PFSK-1 (cell line): Measurements from ENCODE around the gene ZCCHC17.

ENCODE experiments used
- FOXP2 ChIP-seq: optimal IDR thresholded peaks from 2 replicates; pipeline ENCODE3; 2011; ENCODE audit warnings: borderline replicate concordance, control low read depth, inconsistent platforms; ENCODE audit not compliant: insufficient read depth; ENCODE audit errors: extremely low read length, extremely low read depth
- POLR2AphosphoS5 ChIP-seq: IDR thresholded peaks from 2 replicates; pipeline ENCODE4 v1.6.1; 2012; ENCODE audit warnings: low read depth, mild to moderate bottlenecking, control low read depth, low read length, moderate library complexity
- SIN3A ChIP-seq: IDR thresholded peaks from 2 replicates; pipeline ENCODE4 v1.6.1; 2012; ENCODE audit warnings: mild to moderate bottlenecking, low read length, moderate library complexity, borderline replicate concordance; ENCODE audit not compliant: insufficient read depth
- TAF1 ChIP-seq: IDR thresholded peaks from 2 replicates; pipeline ENCODE4 v1.6.1; 2012; ENCODE audit warnings: low read length, control low read depth, borderline replicate concordance; ENCODE audit not compliant: insufficient read depth
- TF ChIP-seq, protein P1 (sequence below), 2 experiments: IDR thresholded peaks; 2 replicates each; pipeline versions ENCODE4 v1.6.1 to v1.8.0; 2011 to 2012; ENCODE audit warnings: low read depth in 2 of 2, low read length in 2 of 2, control low read depth in 1 of 2, inconsistent platforms in 1 of 2, mild to moderate bottlenecking in 1 of 2, moderate library complexity in 1 of 2; ENCODE audit not compliant: insufficient read depth in 1 of 2

DNA sequence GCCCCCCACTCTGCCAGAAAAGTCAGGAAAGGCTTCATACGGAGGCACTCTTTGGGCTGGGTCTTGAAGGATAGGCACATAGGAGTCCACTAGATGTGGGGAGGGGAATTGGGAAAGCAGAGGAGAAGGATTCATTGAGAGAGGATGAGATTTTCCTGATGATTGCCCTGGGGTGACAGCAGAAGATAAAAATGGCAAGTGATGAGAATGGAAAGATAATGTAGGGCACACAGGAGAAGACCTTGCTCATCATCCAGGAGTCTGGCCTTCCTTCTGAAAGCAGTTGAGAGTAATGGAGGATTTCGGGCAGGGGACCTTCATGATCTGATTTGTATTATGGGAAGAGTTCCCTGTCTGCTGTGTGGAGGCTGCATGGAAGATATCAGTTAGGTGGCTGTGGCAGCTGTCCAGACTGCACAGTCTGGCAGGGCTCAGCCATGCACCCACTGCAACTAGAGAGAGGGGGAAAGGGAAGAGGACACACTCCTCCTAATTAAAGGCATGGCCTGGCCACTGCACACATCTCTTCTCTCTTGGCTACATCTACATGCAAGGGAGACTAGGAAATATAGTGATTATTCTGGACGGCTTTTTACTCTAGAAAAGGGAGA is 85.7 kb downstream of the ZCCHC17 start:
- TF ChIP-seq TAF1 = no peak
- TF ChIP-seq SIN3A = no peak
- TF ChIP-seq POLR2AphosphoS5 = no peak
- no peak for TF ChIP-seq FOXP2
- TF ChIP-seq, protein P1, sequence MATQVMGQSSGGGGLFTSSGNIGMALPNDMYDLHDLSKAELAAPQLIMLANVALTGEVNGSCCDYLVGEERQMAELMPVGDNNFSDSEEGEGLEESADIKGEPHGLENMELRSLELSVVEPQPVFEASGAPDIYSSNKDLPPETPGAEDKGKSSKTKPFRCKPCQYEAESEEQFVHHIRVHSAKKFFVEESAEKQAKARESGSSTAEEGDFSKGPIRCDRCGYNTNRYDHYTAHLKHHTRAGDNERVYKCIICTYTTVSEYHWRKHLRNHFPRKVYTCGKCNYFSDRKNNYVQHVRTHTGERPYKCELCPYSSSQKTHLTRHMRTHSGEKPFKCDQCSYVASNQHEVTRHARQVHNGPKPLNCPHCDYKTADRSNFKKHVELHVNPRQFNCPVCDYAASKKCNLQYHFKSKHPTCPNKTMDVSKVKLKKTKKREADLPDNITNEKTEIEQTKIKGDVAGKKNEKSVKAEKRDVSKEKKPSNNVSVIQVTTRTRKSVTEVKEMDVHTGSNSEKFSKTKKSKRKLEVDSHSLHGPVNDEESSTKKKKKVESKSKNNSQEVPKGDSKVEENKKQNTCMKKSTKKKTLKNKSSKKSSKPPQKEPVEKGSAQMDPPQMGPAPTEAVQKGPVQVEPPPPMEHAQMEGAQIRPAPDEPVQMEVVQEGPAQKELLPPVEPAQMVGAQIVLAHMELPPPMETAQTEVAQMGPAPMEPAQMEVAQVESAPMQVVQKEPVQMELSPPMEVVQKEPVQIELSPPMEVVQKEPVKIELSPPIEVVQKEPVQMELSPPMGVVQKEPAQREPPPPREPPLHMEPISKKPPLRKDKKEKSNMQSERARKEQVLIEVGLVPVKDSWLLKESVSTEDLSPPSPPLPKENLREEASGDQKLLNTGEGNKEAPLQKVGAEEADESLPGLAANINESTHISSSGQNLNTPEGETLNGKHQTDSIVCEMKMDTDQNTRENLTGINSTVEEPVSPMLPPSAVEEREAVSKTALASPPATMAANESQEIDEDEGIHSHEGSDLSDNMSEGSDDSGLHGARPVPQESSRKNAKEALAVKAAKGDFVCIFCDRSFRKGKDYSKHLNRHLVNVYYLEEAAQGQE (IDR thresholded peaks at IDR 0.05; ENCODE audit: insufficient read depth in 1 of 2, low read depth in 2 of 2, low read length in 2 of 2) = no peak
